ENCODE data around the gene SPIN2B. TPM values are rescaled to one million over a fixed set of nuclear protein-coding genes. Genes with fewer than 3 reads are reported as not detected.

The SPIN2B gene
- total and polyA plus RNA-seq, 2 experiments from 2014 or later, result 9.1 to 13.7 TPM

- Histone ChIP-seq H3K9me2 (replicated peaks; ENCODE audit: insufficient read depth) (no peaks in the 10 kb centered on the region), H3K4me2 (no peak overlapping the region), H3K79me2 (no peaks in the 10 kb centered on the region), H3K27ac (no peak overlapping the region), H2AFZ (no peak overlapping the region), H3K4me1 (ENCODE audit: insufficient read depth) (no peaks in the 10 kb centered on the region), H3K27me3 (no peaks in the 10 kb centered on the region), H3K36me3 (replicated peaks; ENCODE audit: insufficient read depth, low read depth) (no peaks in the 10 kb centered on the region), H3K4me3 (no peak overlapping the region), H3K9me3 (ENCODE audit: low read depth) (no peaks in the 10 kb centered on the region), H4K20me1 (ENCODE audit: insufficient read depth, poor library complexity, severe bottlenecking) (no peaks in the 10 kb centered on the region)
- no peak for DNase-seq (ENCODE audit: low spot score)
- no peak for TF ChIP-seq EZH2phosphoT487 (IDR thresholded peaks at IDR 0.05; ENCODE audit: low read depth, severe bottlenecking, unreplicated experiment)
- no peak for TF ChIP-seq CTCF (IDR thresholded peaks at IDR 0.05; ENCODE audit: poor library complexity)
- no peak for TF ChIP-seq EZH2 (IDR thresholded peaks at IDR 0.05; ENCODE audit: borderline replicate concordance)
- WGBS (ENCODE audit: low lambda C conversion rate, missing lambda C conversion rate), result 90% methylated on average over 7 of the region's 7 CpGs
Measured at GRCh38 chrX:57083143-57083542, 38.2 kb downstream of the SPIN2B start.

GRCh38 chrX:57074458-57074857 is 46.9 kb downstream of the SPIN2B start:
- no peak overlapping the region for H2AFZ ChIP-seq
- no peaks in the 10 kb centered on the region for H3K79me2 ChIP-seq
- no peak overlapping the region for H3K27ac ChIP-seq
- no peaks in the 10 kb centered on the region for H3K4me1 ChIP-seq (ENCODE audit: insufficient read depth)
- H3K27me3 ChIP-seq, result no peaks in the 10 kb centered on the region
- no peak for DNase-seq (ENCODE audit: low spot score)
- H3K4me2 ChIP-seq, result no peak overlapping the region
- no peaks in the 10 kb centered on the region for H3K9me2 ChIP-seq (replicated peaks; ENCODE audit: insufficient read depth)
- WGBS (ENCODE audit: low lambda C conversion rate, missing lambda C conversion rate), result 92% methylated on average over 4 of the region's 4 CpGs
- H3K36me3 ChIP-seq (replicated peaks; ENCODE audit: insufficient read depth, low read depth), result no peaks in the 10 kb centered on the region
- H4K20me1 ChIP-seq (ENCODE audit: insufficient read depth, poor library complexity, severe bottlenecking), result no peaks in the 10 kb centered on the region
- no peaks in the 10 kb centered on the region for H3K9me3 ChIP-seq (ENCODE audit: low read depth)
- no peak overlapping the region for H3K4me3 ChIP-seq
- TF ChIP-seq EZH2phosphoT487 (IDR thresholded peaks at IDR 0.05; ENCODE audit: low read depth, severe bottlenecking, unreplicated experiment) (no peak), EZH2 (IDR thresholded peaks at IDR 0.05; ENCODE audit: borderline replicate concordance) (no peak)

GRCh38 chrX:57070185-57070984 is 51.0 kb downstream of the SPIN2B start:
- Histone ChIP-seq H2AFZ (no peak overlapping the region), H3K27ac (no peak overlapping the region), H3K4me2 (no peak overlapping the region), H3K9me3 (ENCODE audit: low read depth) (no peaks in the 10 kb centered on the region), H4K20me1 (ENCODE audit: insufficient read depth, poor library complexity, severe bottlenecking) (no peaks in the 10 kb centered on the region), H3K27me3 (no peaks in the 10 kb centered on the region), H3K9me2 (replicated peaks; ENCODE audit: insufficient read depth) (no peaks in the 10 kb centered on the region), H3K4me3 (no peak overlapping the region), H3K4me1 (ENCODE audit: insufficient read depth) (no peaks in the 10 kb centered on the region), H3K36me3 (replicated peaks; ENCODE audit: insufficient read depth, low read depth) (no peaks in the 10 kb centered on the region), H3K79me2 (no peaks in the 10 kb centered on the region)
- 87% methylated on average over 24 of the region's 32 CpGs for WGBS (ENCODE audit: low lambda C conversion rate, missing lambda C conversion rate)
- no peak for DNase-seq (ENCODE audit: low spot score)
- no peak for TF ChIP-seq CTCF (IDR thresholded peaks at IDR 0.05; ENCODE audit: poor library complexity)
- TF ChIP-seq EZH2phosphoT487 (IDR thresholded peaks at IDR 0.05; ENCODE audit: low read depth, severe bottlenecking, unreplicated experiment), result no peak
- TF ChIP-seq EZH2 (IDR thresholded peaks at IDR 0.05; ENCODE audit: borderline replicate concordance), result no peak

Other genes with a start within 250 kb of the SPIN2B start
- gene SPIN3, start 126.0 kb downstream of the SPIN2B start, total RNA-seq, result 10.6 and 13.0 TPM in 2 replicates
- 10.6 and 14.6 TPM in 2 replicates for gene SPIN3, start 126.0 kb downstream of the SPIN2B start, polyA plus RNA-seq
- 0.24 and 1.0 TPM in 2 replicates for gene SPIN2A, start 15.8 kb upstream of the SPIN2B start, total RNA-seq
- 1.8 and 3.0 TPM in 2 replicates for gene SPIN2A, start 15.8 kb upstream of the SPIN2B start, polyA plus RNA-seq
- gene FAAH2, start 165.2 kb upstream of the SPIN2B start, total RNA-seq, result 6.9 and 10.1 TPM in 2 replicates
- 5.4 and 7.5 TPM in 2 replicates for gene FAAH2, start 165.2 kb upstream of the SPIN2B start, polyA plus RNA-seq

Data from hepatocyte (in vitro differentiated cells).